HG03095 (cell line): ENCODE data around the gene LTA.
A peak's percentile ranks its signal among the peaks of the same experiment; 100 is the strongest.

ENCODE experiments used
- ATAC-seq: cut with Tn5 transposase; IDR thresholded peaks from one replicate; pipeline ENCODE4 v1.9.1; 2021; ENCODE audit warnings: moderate library complexity; ENCODE audit not compliant: unreplicated experiment

Gene LTA, protein sequence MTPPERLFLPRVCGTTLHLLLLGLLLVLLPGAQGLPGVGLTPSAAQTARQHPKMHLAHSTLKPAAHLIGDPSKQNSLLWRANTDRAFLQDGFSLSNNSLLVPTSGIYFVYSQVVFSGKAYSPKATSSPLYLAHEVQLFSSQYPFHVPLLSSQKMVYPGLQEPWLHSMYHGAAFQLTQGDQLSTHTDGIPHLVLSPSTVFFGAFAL

GRCh38 chr6:31572041-31572911 lies at the start of gene LTA:
LTA (plus strand) TSS chr6:31572289; CDS start chr6:31572743, 454 bp downstream.
- peak; percentile 35 for ATAC-seq

DNA sequence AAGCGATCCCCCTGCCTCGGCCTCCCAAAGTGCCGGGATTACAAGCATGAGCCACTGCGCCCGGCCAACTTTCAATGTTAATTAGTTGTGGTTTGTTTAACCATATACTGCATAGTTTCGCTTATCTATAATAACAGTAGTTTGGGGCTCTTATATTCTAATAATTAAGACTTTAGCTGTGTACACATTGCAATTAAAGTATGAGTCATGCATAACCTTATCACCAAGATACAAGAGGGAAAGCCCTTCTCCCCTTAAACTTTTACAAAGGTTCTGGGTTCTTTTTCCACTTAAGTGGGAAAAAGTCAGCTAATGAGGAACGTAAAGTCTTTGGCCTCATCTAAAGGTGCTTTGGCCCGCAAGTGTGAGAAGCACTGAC lies 46.5 kb upstream of the LTA start:
- no peak for ATAC-seq

GRCh38 chr6:31525932-31526591 lies 46.0 kb upstream of the LTA start:
- no peak for ATAC-seq

GRCh38 chr6:31528307-31528777 lies 43.7 kb upstream of the LTA start:
- ATAC-seq: no peak

GRCh38 chr6:31528821-31529328 lies 43.2 kb upstream of the LTA start, which contains the start of gene MCCD1:
MCCD1 (plus strand) TSS chr6:31528962; CDS start chr6:31529015, 53 bp downstream.
- ATAC-seq: no peak

DNA sequence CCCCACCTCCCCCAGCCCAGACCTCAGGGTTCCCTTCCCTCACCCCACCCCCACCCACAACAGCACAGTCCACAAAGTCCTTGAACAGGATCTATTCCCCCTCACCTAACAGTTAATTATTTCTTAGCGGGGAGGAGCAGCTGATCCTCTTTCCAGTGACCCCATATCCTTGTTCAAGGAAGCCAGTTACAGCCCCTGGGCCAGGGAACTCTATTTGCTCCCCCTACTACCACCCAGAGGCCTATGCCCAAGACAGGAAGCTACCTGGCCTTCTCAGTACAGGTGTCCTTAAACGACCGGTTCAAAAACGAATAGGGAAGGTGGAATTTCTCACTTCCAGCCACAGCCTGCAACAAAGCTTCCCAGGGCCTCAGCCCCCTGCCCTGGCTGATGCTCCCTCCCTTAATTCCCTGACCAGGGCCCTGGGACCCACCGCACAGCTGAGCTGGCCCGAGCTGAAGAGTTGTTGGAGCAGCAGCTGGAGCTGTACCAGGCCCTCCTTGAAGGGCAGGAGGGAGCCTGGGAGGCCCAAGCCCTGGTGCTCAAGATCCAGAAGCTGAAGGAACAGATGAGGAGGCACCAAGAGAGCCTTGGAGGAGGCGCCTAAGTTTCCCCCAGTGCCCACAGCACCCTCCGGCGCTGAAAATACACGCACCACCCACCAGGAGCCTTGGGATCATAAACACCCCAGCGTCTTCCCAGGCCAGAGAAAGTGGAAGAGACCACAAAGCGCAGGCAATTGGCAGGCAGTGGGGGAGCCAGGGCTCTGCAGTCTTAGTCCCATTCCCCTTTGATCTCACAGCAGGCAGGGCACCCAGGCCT lies 42.5 kb upstream of the LTA start:
- no peak for ATAC-seq

- no peak for ATAC-seq
Observed at GRCh38 chr6:31530659-31531058, 41.4 kb upstream of the LTA start.

DNA sequence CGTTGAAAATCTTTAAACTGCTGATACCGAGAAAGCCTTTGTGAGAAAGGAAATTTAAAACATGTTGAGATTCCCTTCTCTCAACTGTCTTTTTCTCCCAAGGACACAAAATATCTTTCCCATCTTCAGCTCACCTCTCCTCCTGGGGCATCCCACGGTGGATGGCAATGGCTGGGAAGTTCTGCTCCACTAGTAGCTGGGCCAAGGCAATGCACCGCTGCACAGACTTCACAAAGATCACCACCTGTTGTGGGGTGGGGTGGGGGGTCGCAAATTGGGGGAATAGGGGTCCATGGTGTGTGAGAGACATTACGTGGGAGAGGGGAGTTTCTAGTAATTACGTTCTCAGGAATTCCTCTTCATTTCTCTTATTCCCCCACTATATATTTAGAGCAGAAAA lies 40.9 kb upstream of the LTA start:
- no peak for ATAC-seq

- no peak for ATAC-seq
Observed at GRCh38 chr6:31531771-31532643, 40.1 kb upstream of the LTA start.

DNA sequence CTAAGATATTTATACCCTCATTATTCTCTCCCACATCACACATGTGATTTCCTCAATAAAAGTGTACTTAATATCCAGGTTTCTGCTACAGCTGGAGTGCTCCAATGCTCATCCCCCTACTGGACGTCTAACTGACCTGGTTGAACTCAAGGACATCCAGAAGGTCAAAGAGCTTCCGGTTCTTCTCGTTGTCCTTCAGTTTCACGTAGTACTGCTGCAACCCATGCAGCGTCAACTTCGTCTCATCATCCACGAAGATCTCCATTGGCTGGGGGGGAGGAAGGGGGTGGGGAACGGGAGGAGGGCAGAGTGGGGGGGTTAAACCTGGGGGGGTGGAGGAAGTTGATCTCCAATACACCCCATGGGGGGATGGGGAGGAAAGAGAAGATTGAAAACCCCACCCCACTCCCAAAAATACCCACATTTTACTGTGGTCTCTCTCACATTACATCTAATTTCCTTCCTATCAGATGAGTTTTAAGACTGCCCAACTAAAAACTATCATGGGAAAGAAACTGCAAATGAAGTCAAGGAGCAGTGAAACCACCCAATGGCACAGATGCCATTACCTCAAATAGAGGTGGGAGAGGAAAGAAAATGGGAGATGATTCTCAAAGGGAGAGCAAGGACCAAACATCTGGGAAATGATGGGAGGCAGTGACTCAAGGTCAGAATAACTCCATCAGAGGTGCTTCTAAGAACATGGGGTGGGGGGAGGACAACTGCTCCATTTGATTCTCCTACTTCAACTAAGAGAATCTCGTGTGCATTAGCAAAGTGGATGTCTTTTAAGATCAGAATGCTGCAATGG lies 39.2 kb upstream of the LTA start:
- no peak for ATAC-seq

- ATAC-seq: no peak
Observed at GRCh38 chr6:31533455-31533841, 38.6 kb upstream of the LTA start.

GRCh38 chr6:31534011-31534410 lies 38.1 kb upstream of the LTA start:
- no peak for ATAC-seq

DNA sequence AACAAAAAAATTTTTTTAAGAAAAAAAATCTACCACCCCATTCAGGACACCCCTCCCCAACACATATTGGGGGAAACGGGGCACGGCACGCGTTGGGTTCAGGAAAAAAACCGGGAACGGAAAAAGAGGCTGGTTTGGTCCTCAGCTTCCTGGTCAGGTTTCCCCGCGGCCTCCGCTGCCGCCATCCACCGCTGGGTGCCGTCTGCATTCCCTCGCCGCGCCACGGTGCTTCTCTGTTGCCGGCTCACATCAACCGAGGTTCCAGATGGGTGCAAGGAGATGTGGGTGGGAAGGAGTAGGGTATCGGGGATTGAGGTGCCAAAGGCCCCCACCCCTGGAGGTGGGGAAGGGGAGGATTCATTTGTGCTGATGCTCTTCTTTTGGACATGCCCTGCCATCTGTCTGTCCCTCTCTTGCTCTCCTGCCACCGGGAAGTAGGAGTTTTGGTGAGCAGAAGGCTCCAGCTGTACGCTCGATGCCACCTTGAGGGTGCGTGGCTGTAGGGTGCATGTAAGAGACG lies 37.5 kb upstream of the LTA start:
- ATAC-seq: no peak

DNA sequence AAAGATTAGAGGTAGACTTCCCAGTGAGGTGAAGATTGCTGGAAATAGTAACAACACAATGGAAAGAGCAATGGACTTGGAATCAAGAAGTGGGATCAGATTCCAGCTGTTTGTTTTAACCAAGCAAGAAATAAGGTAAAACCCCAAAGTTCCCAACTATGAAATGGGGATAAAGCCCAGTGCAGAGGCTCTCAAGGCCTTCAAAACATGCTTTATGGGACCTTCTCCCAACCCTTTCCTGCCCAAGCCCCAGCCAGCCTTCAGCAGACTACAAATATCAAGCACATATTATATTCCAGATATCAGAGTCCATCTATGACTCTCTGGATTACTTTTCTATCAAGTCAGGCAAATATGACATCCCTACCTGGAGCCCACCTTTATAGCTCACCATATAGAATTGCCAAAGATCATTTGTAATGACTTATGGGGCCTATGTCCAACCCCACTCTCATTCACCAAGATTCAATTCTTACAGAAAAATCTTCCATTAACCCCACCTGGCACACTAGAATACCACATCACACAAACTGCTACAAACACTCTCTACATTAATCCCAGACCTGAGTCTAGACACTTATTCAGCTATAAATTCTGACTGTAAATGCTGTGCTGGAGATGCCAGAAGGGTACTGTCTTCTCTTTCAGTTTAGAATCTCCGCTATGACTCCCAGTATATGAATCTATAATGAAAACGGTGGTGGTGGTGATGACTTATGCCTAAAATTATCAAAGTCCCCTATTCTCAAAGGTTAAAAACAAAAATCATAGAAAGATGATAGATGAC lies 36.4 kb upstream of the LTA start:
- no peak for ATAC-seq

DNA sequence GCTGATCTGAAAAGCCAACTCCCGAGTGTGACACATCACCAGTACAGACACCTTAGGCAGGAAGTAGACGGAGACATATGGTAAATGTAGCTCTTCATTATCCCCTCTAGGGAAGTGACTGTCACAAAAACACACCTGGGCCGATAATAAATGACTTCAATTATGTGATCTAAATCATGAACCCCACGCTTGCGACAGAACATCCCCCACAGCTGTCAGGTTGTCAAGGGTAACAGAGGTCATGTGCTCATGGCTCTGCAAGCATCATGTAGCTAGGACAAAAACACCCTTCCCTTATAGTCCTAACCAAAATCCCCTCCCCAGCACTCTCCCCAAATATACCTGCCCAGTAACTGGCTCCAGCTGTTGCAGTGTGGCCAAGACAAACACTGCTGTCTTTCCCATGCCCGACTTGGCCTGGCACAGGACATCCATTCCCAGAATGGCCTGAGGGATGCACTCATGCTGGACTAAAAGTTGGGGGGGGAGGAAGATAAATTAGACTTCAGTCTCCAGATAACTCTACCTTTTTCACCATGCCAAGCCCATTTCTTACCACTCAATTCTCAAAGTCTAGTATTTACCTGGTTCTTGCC lies 33.2 kb upstream of the LTA start:
- no peak for ATAC-seq

DNA sequence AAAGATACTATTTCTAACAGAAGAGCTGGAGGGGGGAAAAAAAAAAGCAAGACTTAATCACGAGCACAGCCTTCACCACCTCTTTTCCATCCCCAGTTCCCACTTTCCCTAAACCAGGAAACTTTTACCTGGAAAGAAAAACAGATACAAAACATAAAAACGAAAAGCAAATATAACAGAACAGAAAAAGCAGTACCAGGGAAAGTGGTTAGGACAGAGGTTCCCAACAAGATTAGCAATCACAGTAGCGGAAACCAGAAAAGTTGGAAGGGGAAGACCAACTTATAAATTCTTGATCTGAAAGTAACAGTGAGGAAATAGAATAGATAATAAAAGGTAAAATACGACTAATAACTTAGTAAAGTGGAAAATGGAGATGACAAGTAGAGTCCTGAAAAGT lies 31.4 kb upstream of the LTA start:
- no peak for ATAC-seq

GRCh38 chr6:31541059-31541657 lies 30.9 kb upstream of the LTA start:
- no peak for ATAC-seq
